ENCODE data around the gene TMEM258.

Gene TMEM258

GRCh38 chr11:61793083-61793828 is 857 bp upstream of the TMEM258 start:
- H3K27ac ChIP-seq: peak overlapping the region; percentile 99
- no peak for TF ChIP-seq CTCF (conservative IDR thresholded peaks at IDR 0.05)

GRCh38 chr11:61791737-61792309 is 576 bp downstream of the TMEM258 start:
- no peak for TF ChIP-seq CTCF (conservative IDR thresholded peaks at IDR 0.05)
- peak overlapping the region; percentile 99 for H3K27ac ChIP-seq

- TF ChIP-seq CTCF (conservative IDR thresholded peaks at IDR 0.05): peak; percentile 42; the same call in 1 of the 2 replicates
- no peak overlapping the region for H3K27ac ChIP-seq
These were observed 4.4 kb downstream of the TMEM258 start for GRCh38 chr11:61787928-61788491.

GRCh38 chr11:61785837-61786402 is 6.5 kb downstream of the TMEM258 start:
- H3K27ac ChIP-seq: no peak overlapping the region
- no peak for TF ChIP-seq CTCF (conservative IDR thresholded peaks at IDR 0.05)

DNA sequence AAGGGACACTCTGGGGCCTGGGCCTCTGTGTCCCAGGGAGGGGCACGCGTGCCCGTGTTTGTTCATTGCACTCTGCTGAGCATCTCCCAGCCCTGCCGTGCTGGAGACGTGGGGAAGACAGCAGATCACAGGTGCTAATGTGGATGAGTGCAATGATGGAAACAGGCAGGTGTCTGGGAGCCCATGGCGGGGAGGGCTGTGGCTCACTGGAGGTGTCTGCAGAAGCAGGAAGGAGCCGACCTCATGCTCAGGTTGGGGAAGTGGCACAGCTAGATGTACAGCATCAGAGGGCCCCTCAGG is 7.9 kb downstream of the TMEM258 start:
- TF ChIP-seq CTCF (conservative IDR thresholded peaks at IDR 0.05): no peak
- no peak overlapping the region for H3K27ac ChIP-seq

DNA sequence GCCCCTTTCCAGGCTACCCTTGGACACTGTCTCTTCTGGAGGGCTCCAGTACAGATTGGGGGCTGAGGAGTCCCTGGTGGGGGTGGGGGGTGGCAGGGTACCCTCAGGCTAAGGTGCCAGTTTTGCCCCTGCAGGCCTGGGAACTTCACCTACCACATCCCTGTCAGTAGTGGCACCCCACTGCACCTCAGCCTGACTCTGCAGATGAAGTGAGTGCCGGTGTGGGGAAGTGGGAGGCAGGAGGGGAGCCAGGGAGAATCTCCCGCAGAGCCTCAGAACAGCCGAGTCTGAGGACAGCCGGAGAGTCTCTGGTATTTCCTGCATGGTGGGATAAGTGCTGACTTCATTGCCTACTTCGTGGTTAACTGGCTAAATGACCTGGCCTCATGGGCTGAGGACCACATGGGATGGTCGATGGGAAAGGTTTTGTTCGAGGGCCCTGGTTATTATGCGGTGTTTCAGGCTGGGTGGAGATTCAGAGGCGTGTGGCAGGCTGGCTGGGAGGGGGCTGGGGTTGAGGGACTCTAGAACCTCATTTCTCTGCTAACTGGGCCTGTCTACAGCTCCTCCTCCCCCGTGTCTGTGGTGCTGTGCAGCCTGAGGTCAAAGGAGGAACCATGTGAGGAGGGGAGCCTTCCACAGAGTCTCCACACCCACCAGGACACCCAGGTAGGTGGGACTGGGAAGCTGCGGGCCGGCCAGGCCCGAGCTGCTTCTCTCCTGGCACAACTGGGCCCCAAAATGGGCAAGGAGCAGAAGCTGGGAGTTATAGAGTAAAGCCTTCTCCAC is 8.5 kb downstream of the TMEM258 start:
- TF ChIP-seq CTCF (conservative IDR thresholded peaks at IDR 0.05): no peak
- H3K27ac ChIP-seq: no peak overlapping the region

GRCh38 chr11:61782841-61783240 is 9.6 kb downstream of the TMEM258 start:
- H3K27ac ChIP-seq: no peak overlapping the region
- TF ChIP-seq CTCF (conservative IDR thresholded peaks at IDR 0.05): no peak

Measured in VCaP (cell line).